Activated T-cell treated with anti-CD3 and anti-CD28 coated beads, Interleukin-2, amount 50 U/mL, for 72 hours (primary cell): ENCODE data around the gene HSPBP1. TPM values are rescaled to one million over a fixed set of nuclear protein-coding genes. Genes with fewer than 3 reads are reported as not detected.

Experiments
- ATAC-seq, 2 donors: fragments of 150-1000 bp; cut with Tn5 transposase; replicated peaks in 1 of 2; 2 replicates each; pipeline ENCODE4 v1.10.0; 2021; ENCODE audit warnings: moderate library complexity in 2 of 2, mild to moderate bottlenecking in 1 of 2
- DNase-seq, 2 donors: peaks; one replicate each; pipeline ENCODE4 v3.0.0; 2021 to 2022; ENCODE audit warnings: mixed read lengths in 1 of 2
- H3K27ac Mint-ChIP-seq: one replicate; pipeline ENCODE4 v1.8.0; 2022; ENCODE audit warnings: mild to moderate bottlenecking, moderate library complexity, mixed read lengths
- H3K27me3 Mint-ChIP-seq: one replicate; pipeline ENCODE4 v1.8.0; 2022; ENCODE audit warnings: low read depth, mixed read lengths
- H3K36me3 Mint-ChIP-seq, 2 donors: one replicate each; pipeline ENCODE4 v1.8.0; 2022; ENCODE audit warnings: mixed read lengths in 2 of 2, mild to moderate bottlenecking in 1 of 2; ENCODE audit not compliant: insufficient read depth in 2 of 2
- H3K4me1 Mint-ChIP-seq: one replicate; pipeline ENCODE4 v1.8.0; 2022; ENCODE audit warnings: low read depth, mixed read lengths
- H3K4me3 Mint-ChIP-seq, 2 donors: one replicate each; pipeline ENCODE4 v1.8.0; 2022; ENCODE audit warnings: mild to moderate bottlenecking in 2 of 2, mixed read lengths in 2 of 2, moderate library complexity in 2 of 2
- H3K9me3 Mint-ChIP-seq, 2 donors: one replicate each; pipeline ENCODE4 v1.8.0; 2022; ENCODE audit warnings: mixed read lengths in 2 of 2
- total RNA-seq, 2 donors: library from RNA; stranded (reverse); gene quantifications; one replicate each; pipeline ENCODE4 v1.2.3, GENCODE V29; 2022

Gene HSPBP1
- total RNA-seq, 2 donors from 2014 or later = 23.9 to 31.1 TPM

DNA sequence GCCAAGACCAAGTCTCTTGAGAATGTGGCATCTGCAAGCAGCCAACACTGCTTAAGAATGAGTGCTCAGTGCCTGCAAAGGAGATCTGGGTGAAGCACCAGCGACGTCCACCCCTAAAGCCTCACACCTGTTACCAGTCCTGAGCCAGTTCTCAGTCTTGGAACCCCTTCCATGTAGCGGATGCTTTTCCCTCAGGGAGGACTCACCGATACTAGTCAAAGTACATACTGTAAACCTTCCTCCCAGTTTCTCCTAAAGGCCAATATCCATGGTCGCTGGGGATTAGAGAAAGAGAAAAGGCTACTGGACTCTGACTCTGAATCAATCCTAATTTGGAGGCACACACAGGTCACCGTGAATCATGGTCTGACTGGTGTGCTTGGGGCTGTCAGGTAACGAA lies 66.4 kb downstream of the HSPBP1 start:
- H3K36me3 Mint-ChIP-seq = peaks cover 6 to 14% of the 10 kb centered on the region in 2 donors
- H3K27me3 Mint-ChIP-seq = peaks cover 43% of the 10 kb centered on the region
- ATAC-seq (no peak), DNase-seq (no peak)
- no peak overlapping the region for H3K4me3 Mint-ChIP-seq
- peaks cover 25% of the 10 kb centered on the region for H3K4me1 Mint-ChIP-seq
- H3K9me3 Mint-ChIP-seq = peaks cover 4 to 5% of the 10 kb centered on the region in 2 donors
- H3K27ac Mint-ChIP-seq = no peak overlapping the region

DNA sequence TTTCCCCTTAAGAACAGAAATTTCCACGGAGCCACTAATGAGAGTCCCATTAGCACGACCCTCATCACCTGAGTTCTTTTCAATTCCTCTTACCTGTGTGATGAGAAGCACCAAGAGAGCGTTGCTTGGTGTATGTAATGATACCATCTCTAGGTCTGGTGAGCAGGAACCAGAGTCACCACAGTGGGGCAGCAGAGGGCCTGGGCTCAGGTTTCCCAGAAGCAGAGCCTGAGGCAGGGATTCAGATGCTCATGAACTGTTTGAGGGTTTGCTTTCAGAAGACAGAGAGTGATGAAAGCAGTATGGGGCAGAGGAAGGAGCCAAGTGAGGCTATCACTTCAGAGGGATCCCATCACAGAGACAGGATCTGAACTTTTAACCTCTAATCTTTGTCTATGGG lies 67.5 kb downstream of the HSPBP1 start:
- Mint-ChIP-seq H3K4me1 (peaks cover 19% of the 10 kb centered on the region), H3K4me3 (no peak overlapping the region), H3K9me3 (peaks cover 4 to 5% of the 10 kb centered on the region in 2 donors), H3K27me3 (peaks cover 44% of the 10 kb centered on the region), H3K27ac (no peak overlapping the region), H3K36me3 (peaks cover 6 to 14% of the 10 kb centered on the region in 2 donors)
- ATAC-seq (no peak), DNase-seq (peak; percentile 52 to 62)

Other genes with a start within 250 kb of the HSPBP1 start
- under 1 TPM; 0.24 to 0.39 TPM for gene GP6, start 241.8 kb downstream of the HSPBP1 start, total RNA-seq
- gene RDH13, start 217.0 kb downstream of the HSPBP1 start, total RNA-seq = 10 to 100 TPM; 11.5 to 13.8 TPM
- 1 to 10 TPM; 3.8 to 5.3 TPM for gene EPS8L1, start 204.2 kb downstream of the HSPBP1 start, total RNA-seq
- 10 to 100 TPM; 65.7 to 71.6 TPM for gene PPP1R12C, start 162.5 kb downstream of the HSPBP1 start, total RNA-seq
- 1 to 10 TPM in 1 of 2 donors, under 1 TPM in 1; 0.49 to 1.3 TPM for gene TNNT1, start 130.9 kb downstream of the HSPBP1 start, total RNA-seq
- gene TNNI3, start 122.4 kb downstream of the HSPBP1 start, total RNA-seq = under 1 TPM in 1 of 2 donors, not detected in 1; 0.91 TPM
- gene DNAAF3, start 113.5 kb downstream of the HSPBP1 start, total RNA-seq = under 1 TPM; 0.46 TPM
- 1 to 10 TPM in 1 of 2 donors, under 1 TPM in 1; 0.44 to 1.9 TPM for gene SYT5, start 99.8 kb downstream of the HSPBP1 start, total RNA-seq
- gene PTPRH, start 70.6 kb downstream of the HSPBP1 start, total RNA-seq = not detected
- 10 to 100 TPM in 1 of 2 donors, 1 to 10 TPM in 1; 8.5 to 12.8 TPM for gene TMEM86B, start 51.3 kb downstream of the HSPBP1 start, total RNA-seq
- 100 to 1,000 TPM; 177 to 202 TPM for gene PPP6R1, start 21.1 kb downstream of the HSPBP1 start, total RNA-seq
- gene BRSK1, start 3.9 kb upstream of the HSPBP1 start, total RNA-seq = 10 to 100 TPM; 13.0 to 19.6 TPM
- not detected for gene TMEM150B, start 45.2 kb upstream of the HSPBP1 start, total RNA-seq
- 10 to 100 TPM; 29.2 to 31.3 TPM for gene KMT5C, start 59.8 kb upstream of the HSPBP1 start, total RNA-seq
- 1 to 10 TPM; 3.1 to 7.4 TPM for gene COX6B2, start 74.6 kb upstream of the HSPBP1 start, total RNA-seq
- under 1 TPM in 1 of 2 donors, not detected in 1; 0.07 TPM for gene GARIN5B, start 83.2 kb upstream of the HSPBP1 start, total RNA-seq
- 1 to 10 TPM; 4.0 to 5.4 TPM for gene IL11, start 90.4 kb upstream of the HSPBP1 start, total RNA-seq
- not detected for gene TMEM190, start 96.7 kb upstream of the HSPBP1 start, total RNA-seq
- gene TMEM238, start 104.2 kb upstream of the HSPBP1 start, total RNA-seq = 10 to 100 TPM in 1 of 2 donors, 1 to 10 TPM in 1; 7.5 to 11.7 TPM
- 1,000 to 10,000 TPM; 3,217 to 3,413 TPM for gene RPL28, start 105.8 kb upstream of the HSPBP1 start, total RNA-seq
- gene UBE2S, start 127.7 kb upstream of the HSPBP1 start, total RNA-seq = 100 to 1,000 TPM; 192 to 223 TPM
- under 1 TPM in 1 of 2 donors, not detected in 1; 0.17 TPM for gene SHISA7, start 163.2 kb upstream of the HSPBP1 start, total RNA-seq
- 10 to 100 TPM; 19.5 to 20.3 TPM for gene ISOC2, start 181.5 kb upstream of the HSPBP1 start, total RNA-seq
- gene C19orf85, start 184.6 kb upstream of the HSPBP1 start, total RNA-seq = not detected
- 1 to 10 TPM; 7.9 to 9.0 TPM for gene ZNF628, start 196.5 kb upstream of the HSPBP1 start, total RNA-seq
- 10 to 100 TPM; 19.2 to 20.5 TPM for gene NAT14, start 205.1 kb upstream of the HSPBP1 start, total RNA-seq
- 1 to 10 TPM; 1.2 to 1.7 TPM for gene SSC5D, start 208.3 kb upstream of the HSPBP1 start, total RNA-seq